Liver (tissue), 5 donors: ENCODE results near the gene CTDSP2. TPM values are rescaled to one million over a fixed set of nuclear protein-coding genes. Genes with fewer than 3 reads are reported as not detected.

ENCODE experiments used
- polyA plus RNA-seq, 2 donors: library from polyadenylated mRNA; stranded (reverse) in 1 of 2; unstranded in 1 of 2; fragments of 200-250 nt in 1 of 2; fragments of >200 nt in 1 of 2; fragmentation: Nextera tagmentation in 1 of 2; extraction: Ambion mirVana in 1 of 2; gene quantifications; one replicate each; pipeline versions ENCODE4 v1.2.1 to v1.2.3, GENCODE V29; 2013 to 2015
- small RNA-seq: library from RNA; depleted of rRNA; stranded (forward); fragments of <200 nt; gene quantifications from one replicate; pipeline ENCODE3, GENCODE V24; 2014
- total RNA-seq, 2 donors: library from RNA; depleted of rRNA; stranded (reverse); fragments of >200 nt; gene quantifications; one replicate each; pipeline ENCODE4 v1.2.3, GENCODE V29; 2014
- donor health status: healthy.
- donor health status: healthy.
- donor health status: healthy.

Gene CTDSP2
- total and polyA plus RNA-seq, 4 donors, result 20.1 to 60.9 (median 43.7) TPM

Small RNAs within 50 kb of the gene (small RNA-seq; reads per million reads assigned to genes)
- gene MIR26A2 (3.2 reads per million, percentile 90 among the genes with 10 or more reads in this experiment), gene RNU6-1083P (not detected)

Other genes starting within 250 kb of the CTDSP2 start
- gene DTX3, start 241.9 kb downstream of the CTDSP2 start, total RNA-seq, result 1 to 10 TPM; 1.1 to 3.2 TPM
- 1 to 10 TPM; 1.1 to 1.7 TPM for gene DTX3, start 241.9 kb downstream of the CTDSP2 start, polyA plus RNA-seq
- gene ARHGEF25, start 235.3 kb downstream of the CTDSP2 start, total RNA-seq, result 1 to 10 TPM; 2.0 to 2.3 TPM
- 1 to 10 TPM in 1 of 2 donors, under 1 TPM in 1; 0.57 to 1.8 TPM for gene ARHGEF25, start 235.3 kb downstream of the CTDSP2 start, polyA plus RNA-seq
- under 1 TPM in 1 of 2 donors, not detected in 1; 0.25 TPM for gene B4GALNT1, start 213.5 kb downstream of the CTDSP2 start, total RNA-seq
- under 1 TPM; 0.11 to 0.30 TPM for gene B4GALNT1, start 213.5 kb downstream of the CTDSP2 start, polyA plus RNA-seq
- gene OS9, start 152.6 kb downstream of the CTDSP2 start, total RNA-seq, result 100 to 1,000 TPM; 136 to 357 TPM
- 100 to 1,000 TPM; 153 to 280 TPM for gene OS9, start 152.6 kb downstream of the CTDSP2 start, polyA plus RNA-seq
- 1 to 10 TPM; 1.0 to 1.7 TPM for gene AGAP2, start 108.0 kb downstream of the CTDSP2 start, total RNA-seq
- gene AGAP2, start 108.0 kb downstream of the CTDSP2 start, polyA plus RNA-seq, result under 1 TPM; 0.18 to 0.28 TPM
- 10 to 100 TPM; 26.9 to 39.4 TPM for gene TSPAN31, start 101.7 kb downstream of the CTDSP2 start, total RNA-seq
- 10 to 100 TPM; 16.9 to 22.3 TPM for gene TSPAN31, start 101.7 kb downstream of the CTDSP2 start, polyA plus RNA-seq
- 10 to 100 TPM; 28.1 to 69.1 TPM for gene CDK4, start 94.4 kb downstream of the CTDSP2 start, total RNA-seq
- 10 to 100 TPM; 36.6 to 39.9 TPM for gene CDK4, start 94.4 kb downstream of the CTDSP2 start, polyA plus RNA-seq
- gene MARCHF9, start 91.6 kb downstream of the CTDSP2 start, total RNA-seq, result 1 to 10 TPM; 1.9 to 2.4 TPM
- gene MARCHF9, start 91.6 kb downstream of the CTDSP2 start, polyA plus RNA-seq, result 1 to 10 TPM; 1.1 to 3.0 TPM
- gene CYP27B1, start 79.7 kb downstream of the CTDSP2 start, total RNA-seq, result 1 to 10 TPM in 1 of 2 donors, under 1 TPM in 1; 0.05 to 1.6 TPM
- gene CYP27B1, start 79.7 kb downstream of the CTDSP2 start, polyA plus RNA-seq, result under 1 TPM; 0.06 to 0.28 TPM
- gene METTL1, start 74.6 kb downstream of the CTDSP2 start, total RNA-seq, result 1 to 10 TPM; 2.8 to 3.8 TPM
- 10 to 100 TPM; 10.3 to 11.2 TPM for gene METTL1, start 74.6 kb downstream of the CTDSP2 start, polyA plus RNA-seq
- 1 to 10 TPM; 2.2 to 6.4 TPM for gene EEF1AKMT3, start 74.1 kb downstream of the CTDSP2 start, total RNA-seq
- gene EEF1AKMT3, start 74.1 kb downstream of the CTDSP2 start, polyA plus RNA-seq, result 1 to 10 TPM; 1.5 to 2.0 TPM
- 10 to 100 TPM; 14.6 to 18.1 TPM for gene TSFM, start 63.9 kb downstream of the CTDSP2 start, total RNA-seq
- 10 to 100 TPM; 58.2 to 60.5 TPM for gene TSFM, start 63.9 kb downstream of the CTDSP2 start, polyA plus RNA-seq
- gene AVIL, start 28.0 kb downstream of the CTDSP2 start, total RNA-seq, result 1 to 10 TPM; 1.3 to 6.4 TPM
- gene AVIL, start 28.0 kb downstream of the CTDSP2 start, polyA plus RNA-seq, result 1 to 10 TPM in 1 of 2 donors, under 1 TPM in 1; 0.48 to 1.8 TPM
- gene ATP23, start 94.8 kb upstream of the CTDSP2 start, total RNA-seq, result 1 to 10 TPM; 4.1 to 7.1 TPM
- gene ATP23, start 94.8 kb upstream of the CTDSP2 start, polyA plus RNA-seq, result 1 to 10 TPM; 2.8 to 5.0 TPM